Breast epithelium (tissue), 3 donors: ENCODE data around the gene UTP25.

Experiments
- CTCF ChIP-seq, 3 donors: fragments of 450-650 bp; IDR thresholded peaks; one replicate each; pipeline ENCODE4 v1.5.1; 2016 to 2017; ENCODE audit warnings: antibody characterized with exemption in 3 of 3, mild to moderate bottlenecking in 3 of 3, moderate library complexity in 3 of 3
- POLR2A ChIP-seq: fragments of 450-650 bp; IDR thresholded peaks from one replicate; pipeline ENCODE4 v1.6.1; 2016; ENCODE audit warnings: antibody characterized with exemption, mild to moderate bottlenecking, moderate library complexity
- POLR2AphosphoS5 ChIP-seq, 3 donors: sonication (generic); formaldehyde crosslinking; IDR thresholded peaks; one replicate each; pipeline ENCODE4 v1.6.1; 2017; ENCODE audit warnings: antibody characterized with exemption in 3 of 3

DNA sequence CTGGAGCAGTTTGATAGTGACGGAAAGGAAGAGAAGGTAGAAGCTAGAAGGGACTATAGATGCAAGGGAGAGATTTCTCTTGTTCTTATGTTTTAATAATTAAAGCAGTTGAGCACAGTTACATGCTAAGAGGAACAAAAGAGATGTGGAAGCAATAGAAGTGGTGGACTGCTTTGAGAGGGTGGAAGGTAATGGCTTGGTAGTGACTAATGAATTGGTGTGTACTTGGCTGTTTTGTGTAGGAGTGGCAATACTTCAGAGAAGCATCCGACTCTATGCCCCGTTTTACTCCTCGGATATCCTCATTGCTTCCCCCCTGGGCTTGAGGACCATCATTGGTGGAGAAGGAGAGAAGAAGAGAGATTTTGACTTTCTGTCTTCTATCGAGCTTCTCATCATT is 12.8 kb downstream of the UTP25 start:
- TF ChIP-seq CTCF (IDR thresholded peaks at IDR 0.05) = no peak
- TF ChIP-seq POLR2A = no peak
- TF ChIP-seq POLR2AphosphoS5 (IDR thresholded peaks at IDR 0.05) = no peak
